NCI-H1092 treated with DMSO at 0.1 percent for 48 hours (cell line): Measurements from ENCODE around the gene ACADS.
A peak's percentile ranks its signal among the peaks of the same experiment; 100 is the strongest.

Source experiments
- DNase-seq: peaks from one replicate; lab custom pipeline; 2025; lab: John Stamatoyannopoulos, UW

The ACADS gene, protein sequence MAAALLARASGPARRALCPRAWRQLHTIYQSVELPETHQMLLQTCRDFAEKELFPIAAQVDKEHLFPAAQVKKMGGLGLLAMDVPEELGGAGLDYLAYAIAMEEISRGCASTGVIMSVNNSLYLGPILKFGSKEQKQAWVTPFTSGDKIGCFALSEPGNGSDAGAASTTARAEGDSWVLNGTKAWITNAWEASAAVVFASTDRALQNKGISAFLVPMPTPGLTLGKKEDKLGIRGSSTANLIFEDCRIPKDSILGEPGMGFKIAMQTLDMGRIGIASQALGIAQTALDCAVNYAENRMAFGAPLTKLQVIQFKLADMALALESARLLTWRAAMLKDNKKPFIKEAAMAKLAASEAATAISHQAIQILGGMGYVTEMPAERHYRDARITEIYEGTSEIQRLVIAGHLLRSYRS

DNA sequence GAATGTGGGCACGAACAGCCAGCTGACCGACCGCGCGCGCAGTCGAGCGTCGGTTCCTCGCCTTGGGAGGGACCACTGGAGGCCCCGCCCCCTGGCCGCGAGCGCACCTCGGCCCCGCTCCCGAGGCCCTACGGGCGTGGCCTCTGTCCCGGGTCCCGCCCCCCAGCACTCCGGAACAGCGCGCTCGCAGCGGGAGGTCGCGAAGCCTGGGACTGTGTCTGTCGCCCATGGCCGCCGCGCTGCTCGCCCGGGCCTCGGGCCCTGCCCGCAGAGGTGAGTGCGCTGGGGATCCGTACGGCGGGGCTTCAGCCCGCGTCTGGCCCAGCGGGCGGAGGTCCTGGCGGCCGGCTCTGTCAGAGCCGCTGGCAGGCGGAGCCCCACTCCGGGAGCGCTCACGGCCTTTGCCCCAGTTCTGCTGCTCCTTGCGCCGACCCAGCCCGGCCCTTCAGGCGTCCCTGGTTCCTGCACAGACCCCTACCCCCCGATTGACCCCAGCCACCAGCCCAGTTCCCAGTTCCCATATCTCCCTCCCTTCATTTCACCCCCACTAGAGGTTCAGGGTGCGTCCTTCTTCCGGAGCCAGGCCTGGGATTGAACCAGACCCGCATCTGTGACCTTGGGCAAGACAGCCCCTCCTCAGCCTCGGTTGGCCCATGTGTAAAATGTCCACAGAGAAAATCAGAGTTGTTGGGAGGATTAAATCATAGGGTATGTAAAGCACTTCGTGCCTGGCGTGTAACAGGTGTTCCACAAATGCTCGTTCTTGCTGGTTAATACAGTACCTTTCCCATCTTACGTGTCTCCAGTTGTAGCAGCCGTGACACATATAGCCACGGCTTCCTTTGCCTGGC is at the start of gene ACADS:
TSS of gene ACADS (plus strand) at position 168 of the 851 bp plus-strand sequence. CDS start at position 228, 60 bp downstream.
- peak; percentile 76 for DNase-seq

- DNase-seq, result no peak
Observed at GRCh38 chr12:120677765-120678473, 47.7 kb upstream of the ACADS start.

DNA sequence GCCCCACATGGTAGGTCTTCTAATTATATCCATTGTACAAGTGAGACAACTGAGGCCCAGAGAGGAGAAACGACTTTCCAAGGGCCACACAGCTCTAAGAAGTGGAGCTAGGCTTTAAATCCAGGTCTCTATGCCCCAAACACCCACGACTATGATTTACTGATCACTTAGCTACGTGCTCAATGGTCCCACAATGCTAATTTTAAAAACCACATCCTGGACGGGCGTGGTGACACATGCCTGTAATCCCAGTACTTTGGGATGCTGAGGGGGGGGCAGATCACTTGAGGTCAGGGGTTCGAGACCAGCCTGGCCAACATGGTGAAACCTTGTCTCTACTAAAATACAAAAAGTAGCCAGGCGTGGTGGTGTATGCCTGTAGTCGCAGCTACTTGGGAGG is 47.1 kb upstream of the ACADS start:
- no peak for DNase-seq

DNA sequence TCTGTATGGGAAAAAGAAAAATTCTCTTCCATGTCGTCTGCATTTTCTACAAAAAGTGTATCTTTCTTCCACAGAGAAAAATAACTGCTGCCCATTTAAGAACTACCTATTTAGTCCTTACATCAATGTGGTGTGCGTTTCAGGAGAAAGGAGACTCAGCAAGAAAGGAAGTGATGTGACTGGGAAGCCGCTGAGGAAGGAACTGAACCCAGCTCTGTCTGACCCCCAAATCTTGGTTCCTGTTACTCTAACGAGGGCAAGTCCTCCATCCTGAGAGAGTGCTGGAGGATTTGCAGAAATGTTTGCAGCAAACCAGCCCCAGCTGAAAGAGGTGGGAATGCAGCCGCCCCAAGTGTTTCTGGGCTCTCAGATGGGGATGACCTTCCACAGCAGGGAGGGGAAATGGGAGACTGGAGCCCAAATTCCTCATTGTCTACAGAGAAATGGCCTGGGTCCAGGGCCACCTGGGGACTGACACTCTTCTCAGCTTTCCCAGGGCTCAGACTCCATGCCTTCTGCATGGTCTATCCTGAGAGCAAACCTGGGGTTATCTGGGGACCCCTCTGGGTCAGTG is 45.4 kb upstream of the ACADS start:
- DNase-seq, result no peak

- no peak for DNase-seq
Observed at GRCh38 chr12:120684523-120684932, 41.1 kb upstream of the ACADS start.

DNA sequence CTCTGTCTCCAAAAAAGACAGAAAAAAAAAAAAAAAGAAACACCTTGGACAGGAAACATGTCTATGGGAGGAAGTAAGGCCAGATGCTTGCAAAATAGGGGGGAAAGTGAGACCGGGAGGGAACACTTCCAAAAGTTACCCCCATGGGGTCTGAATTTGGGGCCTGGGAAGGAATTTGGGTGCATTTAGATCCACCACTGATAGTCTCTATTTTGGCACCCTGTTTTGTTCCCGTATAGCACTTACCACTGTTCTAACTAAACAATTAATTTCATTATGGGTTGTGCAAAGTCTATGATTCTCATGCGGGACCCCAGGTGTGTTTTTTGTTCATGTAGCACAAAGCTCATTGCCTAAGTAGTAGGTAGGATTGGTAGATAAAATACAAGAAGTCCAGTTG is 40.1 kb upstream of the ACADS start:
- no peak for DNase-seq

DNA sequence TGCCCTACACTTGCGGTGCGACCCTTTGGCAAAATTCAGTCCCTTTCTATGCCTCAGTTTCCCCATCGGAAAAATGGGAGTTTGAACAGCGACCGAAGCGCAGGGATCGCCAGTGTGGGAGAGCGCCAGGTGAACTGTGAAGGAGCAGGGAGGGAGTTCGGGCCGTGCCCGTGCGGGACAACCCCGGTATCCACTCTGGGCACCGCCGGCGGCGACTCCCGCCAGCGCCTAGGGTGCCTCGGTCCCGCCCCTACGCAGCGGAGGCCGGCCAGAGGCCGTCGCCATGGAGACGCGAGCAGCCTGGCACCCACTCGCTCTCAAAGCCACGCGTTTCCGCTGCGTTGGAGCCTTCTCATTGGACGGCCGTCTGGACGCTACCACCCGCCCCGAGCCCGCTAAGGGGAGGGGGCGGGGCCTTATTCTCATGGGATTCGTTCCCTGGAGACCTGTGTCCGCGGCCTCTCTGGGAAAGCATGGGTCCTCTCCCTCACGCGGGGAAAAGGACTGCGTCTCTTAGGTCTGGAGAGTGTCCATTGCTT is 39.4 kb upstream of the ACADS start:
- peak; percentile 96 for DNase-seq

DNA sequence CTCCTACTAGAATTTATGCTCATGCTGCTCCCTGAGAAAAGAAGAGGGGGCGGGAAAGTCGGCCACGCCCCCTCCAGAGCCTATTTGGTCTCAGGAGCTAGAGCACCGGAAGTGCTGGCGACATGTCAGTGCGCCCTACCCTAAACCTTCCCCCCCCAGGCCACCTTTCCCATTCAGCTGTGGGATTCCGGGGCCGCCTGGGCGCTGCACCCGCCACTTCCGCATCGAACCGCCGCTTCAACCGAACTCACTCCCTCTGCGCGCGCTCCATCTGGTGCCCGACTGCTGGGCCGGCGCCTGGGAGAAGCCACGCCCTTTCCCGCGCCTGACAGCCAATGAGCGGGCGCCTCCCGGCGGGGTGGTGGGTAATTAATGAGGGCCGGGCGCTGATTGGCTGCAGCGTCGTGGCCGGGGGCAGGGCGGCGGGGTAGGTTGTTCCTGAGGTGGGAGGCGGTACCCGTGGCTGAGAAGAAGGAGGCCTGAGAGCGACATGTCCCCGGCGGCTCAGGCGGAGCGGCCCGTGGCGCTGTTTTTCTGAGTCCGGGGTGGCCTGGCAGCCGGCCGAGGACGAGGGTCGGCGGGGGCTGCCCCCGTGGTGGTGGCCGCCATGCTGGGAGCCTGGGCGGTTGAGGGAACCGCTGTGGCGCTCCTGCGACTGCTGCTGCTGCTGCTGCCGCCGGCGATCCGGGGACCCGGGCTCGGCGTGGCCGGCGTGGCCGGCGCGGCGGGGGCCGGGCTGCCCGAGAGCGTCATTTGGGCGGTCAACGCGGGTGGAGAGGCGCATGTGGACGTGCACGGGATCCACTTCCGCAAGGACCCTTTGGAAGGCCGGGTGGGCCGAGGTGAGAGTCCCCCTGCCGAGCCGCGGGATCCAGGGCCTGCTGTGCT is 38.7 kb upstream of the ACADS start, which contains the start of gene MLEC:
TSS of gene MLEC (plus strand) at position 460 of the 888 bp plus-strand sequence. CDS start at position 608, 148 bp downstream.
- peak; percentile 96 for DNase-seq

DNA sequence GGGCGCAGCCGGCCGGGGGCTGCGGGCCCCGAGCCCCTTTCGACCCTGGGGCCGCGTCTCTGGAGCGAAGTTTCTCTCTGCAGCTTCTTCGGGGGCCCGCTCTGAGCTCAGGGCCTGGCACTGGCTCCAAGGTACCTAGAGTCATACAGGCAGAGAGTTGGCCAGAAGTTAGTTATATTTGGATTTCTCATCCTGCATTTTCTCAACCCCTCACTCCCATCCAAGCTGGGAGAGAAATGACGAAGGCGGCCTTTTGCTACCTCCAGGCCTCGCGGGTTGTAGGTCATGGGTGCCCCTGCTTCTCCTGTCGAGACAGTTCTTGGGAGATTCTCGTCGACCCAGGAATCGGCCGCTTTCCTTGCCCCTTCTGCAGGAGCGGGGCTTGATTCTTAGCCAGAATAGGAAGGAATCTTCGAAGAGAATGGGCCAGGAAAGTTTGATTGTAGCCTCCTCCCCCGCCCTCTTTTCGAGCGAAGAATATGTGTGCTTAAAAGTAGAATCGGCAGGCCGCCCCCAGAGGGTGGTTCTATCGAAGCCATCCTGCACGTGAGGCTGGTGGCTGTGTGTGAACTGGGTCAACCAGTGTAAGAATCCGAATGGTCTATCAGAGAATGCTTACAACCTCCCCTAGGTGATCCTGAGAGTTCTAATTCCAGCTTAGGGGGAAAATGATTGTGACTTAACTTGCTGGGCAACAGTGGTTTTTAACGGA is 37.9 kb upstream of the ACADS start:
- no peak for DNase-seq

- no peak for DNase-seq
Observed at GRCh38 chr12:120688527-120689071, 37.0 kb upstream of the ACADS start.

DNA sequence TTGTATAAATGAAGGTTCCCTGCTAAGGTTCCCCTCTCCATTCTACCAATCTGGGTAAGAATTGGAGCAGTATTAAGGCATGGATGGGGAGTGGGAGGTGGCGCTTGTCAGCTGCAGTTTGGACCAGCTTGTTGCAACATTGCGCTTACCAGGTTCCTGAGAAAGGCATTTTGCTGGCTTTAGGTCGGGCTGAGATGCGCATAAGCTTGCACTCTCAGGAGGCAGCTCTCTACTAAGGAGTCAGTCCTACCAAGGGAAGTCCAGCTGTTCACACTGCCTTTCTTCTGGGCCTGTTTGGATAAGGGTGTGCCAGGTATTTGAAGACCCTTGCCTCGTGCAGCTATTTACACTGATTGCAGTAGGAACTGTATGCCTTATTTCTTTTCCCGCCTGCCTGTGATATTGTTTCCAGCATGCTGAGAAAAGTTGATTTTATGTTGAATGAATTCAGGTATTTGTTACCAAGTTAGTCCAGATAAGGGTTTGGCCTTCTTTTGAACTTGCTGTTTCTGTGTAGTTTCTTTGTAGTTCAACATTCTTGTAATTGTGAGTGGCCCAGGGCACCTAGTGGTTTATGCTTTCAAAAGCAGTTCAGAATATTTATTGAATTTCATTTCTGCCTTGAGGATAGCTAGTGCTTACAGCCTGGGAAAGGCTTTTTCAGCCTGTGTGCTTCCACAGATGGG is 36.1 kb upstream of the ACADS start:
- DNase-seq, result no peak

DNA sequence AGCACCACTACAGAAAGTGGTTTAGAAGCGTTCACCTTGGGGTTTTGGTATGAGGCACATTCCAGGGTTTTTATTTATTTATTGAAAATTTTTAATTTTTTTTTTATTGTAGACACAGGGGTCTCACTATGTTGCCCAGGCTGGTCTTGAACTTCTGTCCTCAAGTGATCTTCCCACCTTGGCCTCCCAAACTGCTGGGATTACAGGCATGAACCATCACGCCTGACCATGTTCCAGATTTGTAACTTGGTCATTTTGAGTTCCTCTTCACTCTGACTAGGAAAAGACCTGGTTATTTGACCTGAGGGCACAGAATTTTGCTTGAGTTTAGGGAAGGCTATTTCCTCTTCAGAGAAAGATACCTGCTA is 35.6 kb upstream of the ACADS start:
- DNase-seq, result no peak

DNA sequence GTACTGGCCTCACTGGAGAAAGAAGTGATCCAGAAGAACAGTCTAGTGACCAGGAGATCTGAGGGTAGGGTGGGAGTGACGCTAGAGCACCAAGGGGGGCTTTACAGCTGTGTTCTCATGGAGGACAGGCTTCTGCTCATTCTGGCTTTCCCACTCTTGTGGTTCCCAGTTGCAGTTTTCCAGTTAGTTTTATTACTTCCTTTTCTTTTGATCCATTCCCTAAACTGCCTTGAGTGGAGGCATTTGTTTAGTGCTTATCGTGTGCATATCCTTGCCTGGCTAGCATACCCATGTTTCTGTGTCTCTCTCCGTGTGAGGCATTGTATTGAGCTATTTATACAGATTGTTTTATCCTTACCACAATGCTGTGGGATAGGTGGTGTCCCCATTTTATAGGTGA is 34.6 kb upstream of the ACADS start:
- no peak for DNase-seq

DNA sequence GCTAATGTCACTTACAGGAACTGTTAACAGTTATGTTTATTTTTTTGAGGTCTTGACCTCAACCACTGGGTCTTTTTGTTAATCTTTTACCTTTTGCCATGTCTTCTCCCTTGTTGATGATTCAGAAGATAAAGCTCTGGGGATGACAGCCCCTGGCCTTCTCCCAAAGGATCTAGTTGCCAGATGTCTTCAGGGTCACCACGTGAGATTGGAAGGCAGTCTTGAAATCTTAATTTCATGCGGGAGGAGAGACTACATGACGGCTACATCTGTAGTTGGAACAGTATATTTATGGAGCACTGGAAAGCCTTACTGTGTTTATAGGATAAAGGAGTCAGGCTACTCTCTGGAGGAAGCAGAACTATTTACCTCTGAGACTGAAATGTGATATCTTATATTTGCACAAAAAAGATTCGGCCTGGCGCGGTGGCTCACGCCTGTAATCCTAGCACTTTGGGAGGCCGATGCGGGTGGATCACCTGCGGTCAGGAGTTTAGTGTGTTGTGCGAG is 33.0 kb upstream of the ACADS start:
- no peak for DNase-seq

- DNase-seq, result no peak
Observed at GRCh38 chr12:120693848-120694247, 31.8 kb upstream of the ACADS start.

DNA sequence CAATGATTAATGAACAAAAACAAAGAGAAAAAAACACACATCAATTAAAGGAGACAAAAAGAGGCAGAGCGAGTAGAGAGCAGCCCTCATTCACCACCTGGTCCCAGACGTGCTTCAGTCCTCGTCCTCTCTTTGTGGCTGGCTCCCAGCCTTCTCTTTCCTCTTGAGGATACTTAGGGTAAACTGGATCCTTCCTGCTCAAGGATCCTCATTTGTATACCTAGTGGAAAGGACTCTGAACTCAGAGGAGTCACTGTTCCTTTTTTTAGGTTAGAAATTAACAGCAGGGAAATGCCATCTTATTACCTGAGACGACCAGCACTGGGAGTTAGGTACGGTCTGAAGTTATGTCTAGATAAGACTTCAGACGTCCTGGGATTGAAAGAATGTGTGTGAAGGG is 29.0 kb upstream of the ACADS start:
- DNase-seq, result no peak

DNA sequence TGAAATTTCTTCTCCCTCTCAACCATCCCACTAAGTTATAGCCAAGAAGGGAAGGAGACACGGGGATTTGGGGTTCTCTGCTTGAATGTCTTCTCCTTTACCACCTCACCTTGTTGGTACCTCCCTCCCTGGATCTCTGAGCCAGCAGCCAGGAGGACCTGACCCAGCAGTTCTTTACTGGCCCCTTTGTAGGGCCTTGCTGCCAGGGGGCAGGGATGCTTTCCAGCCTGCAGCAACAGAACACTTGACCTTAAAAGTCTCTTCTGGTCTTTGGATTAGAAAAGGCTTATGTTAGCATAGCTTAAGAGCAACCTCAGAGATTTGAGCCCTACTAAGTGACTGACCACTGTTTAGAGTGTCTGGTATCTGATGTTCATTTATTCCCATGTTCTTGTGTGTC is 28.3 kb upstream of the ACADS start:
- DNase-seq, result no peak

DNA sequence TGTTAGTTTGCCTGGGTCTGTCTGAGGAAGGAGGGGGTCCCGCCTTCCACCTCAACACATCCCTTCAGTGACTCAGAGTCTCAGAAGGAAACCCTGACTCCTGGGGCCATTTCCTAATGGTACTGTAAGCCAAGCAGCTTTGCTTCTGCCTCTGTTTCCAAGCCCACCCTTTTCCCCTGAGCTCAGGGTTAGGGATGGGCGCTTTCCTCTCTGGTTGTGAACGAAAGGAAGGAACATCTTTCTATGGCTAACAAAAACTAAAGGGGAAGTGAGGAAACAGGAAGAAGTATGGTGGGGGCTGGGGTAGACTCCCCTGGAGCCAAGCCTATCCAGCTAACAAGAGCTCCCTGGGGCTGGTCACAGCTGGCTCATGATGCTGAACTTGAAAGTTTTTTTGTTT is 27.0 kb upstream of the ACADS start:
- no peak for DNase-seq

DNA sequence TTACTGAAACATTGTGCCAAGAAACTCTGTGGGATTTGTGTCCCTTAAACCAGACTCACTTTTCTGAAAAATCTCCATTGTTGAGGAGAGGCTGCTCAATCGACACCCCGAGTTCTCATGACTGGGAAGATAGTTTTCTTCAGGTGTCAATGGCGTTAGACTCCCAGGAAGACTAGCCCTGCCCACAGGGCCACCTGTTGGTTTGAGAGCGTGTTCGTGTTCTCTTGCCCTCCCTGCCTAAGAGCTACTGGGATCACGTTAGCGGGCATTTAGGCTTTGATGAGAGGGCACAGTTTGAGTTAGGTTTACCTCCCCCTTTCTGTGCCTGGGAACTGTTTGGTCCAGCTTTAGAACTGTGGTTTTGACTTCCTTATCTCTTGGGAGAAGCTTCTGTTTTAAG is 26.1 kb upstream of the ACADS start:
- no peak for DNase-seq
